Astrocyte (in vitro differentiated cells and primary cell): ENCODE measurements around the gene MAPKAP1. TPM values are rescaled to one million over a fixed set of nuclear protein-coding genes. Genes with fewer than 3 reads are reported as not detected.

ENCODE experiments used
- DNase-seq: peaks from one replicate; pipeline ENCODE4 v3.0.0-alpha.2; 2010; ENCODE audit warnings: low read depth
- FAIRE-seq: peaks from 2 replicates; lab custom pipeline; 2011; peaks lifted over from hg19 to GRCh38; lab: Jason Lieb, UNC
- H2AFZ ChIP-seq: 2 replicates; pipeline ENCODE4 v1.6.0; 2012; ENCODE audit warnings: low read depth, low read length, inconsistent platforms
- H3K27ac ChIP-seq: 2 replicates; pipeline ENCODE4 v1.5.1; 2011; ENCODE audit warnings: low read depth, low read length, inconsistent platforms
- H3K27me3 ChIP-seq: 2 replicates; pipeline ENCODE4 v1.6.0; 2011; ENCODE audit warnings: low read length, inconsistent platforms; ENCODE audit not compliant: insufficient read depth
- H3K36me3 ChIP-seq: 2 replicates; pipeline ENCODE4 v1.5.1; 2011; ENCODE audit warnings: low read length, inconsistent platforms; ENCODE audit not compliant: insufficient read depth
- H3K4me1 ChIP-seq: 2 replicates; pipeline ENCODE4 v1.5.1; 2011; ENCODE audit warnings: low read length, inconsistent platforms; ENCODE audit not compliant: insufficient read depth
- H3K4me2 ChIP-seq: 2 replicates; pipeline ENCODE4 v1.6.0; 2012; ENCODE audit warnings: low read length, inconsistent platforms
- H3K4me3 ChIP-seq: 2 replicates; pipeline ENCODE4 v1.5.1; 2011; ENCODE audit warnings: low read depth, mild to moderate bottlenecking, low read length, inconsistent platforms; ENCODE audit not compliant: insufficient read depth
- H3K79me2 ChIP-seq: 2 replicates; pipeline ENCODE4 v1.6.0; 2012; ENCODE audit warnings: mild to moderate bottlenecking, low read length, inconsistent platforms; ENCODE audit not compliant: insufficient read depth
- H3K9ac ChIP-seq: 2 replicates; pipeline ENCODE4 v1.6.0; 2012; ENCODE audit warnings: mild to moderate bottlenecking, low read length, inconsistent platforms
- H3K9me3 ChIP-seq: 2 replicates; pipeline ENCODE4 v1.5.1; 2012; ENCODE audit warnings: low read depth, mild to moderate bottlenecking, low read length, inconsistent platforms; ENCODE audit not compliant: insufficient read depth
- H4K20me1 ChIP-seq: 2 replicates; pipeline ENCODE4 v1.6.0; 2012; ENCODE audit warnings: low read length, inconsistent platforms; ENCODE audit not compliant: insufficient read depth
- H3K27ac Mint-ChIP-seq: one replicate; pipeline ENCODE4 v1.8.0; 2021; ENCODE audit warnings: mild to moderate bottlenecking, mixed read lengths; ENCODE audit not compliant: unreplicated experiment
- H3K27me3 Mint-ChIP-seq: one replicate; pipeline ENCODE4 v1.8.0; 2021; ENCODE audit warnings: low read depth, mixed read lengths; ENCODE audit not compliant: unreplicated experiment
- H3K36me3 Mint-ChIP-seq: one replicate; pipeline ENCODE4 v1.8.0; 2021; ENCODE audit warnings: low read depth, mixed read lengths; ENCODE audit not compliant: unreplicated experiment
- H3K4me1 Mint-ChIP-seq: one replicate; pipeline ENCODE4 v1.8.0; 2021; ENCODE audit warnings: low read depth, mixed read lengths; ENCODE audit not compliant: unreplicated experiment
- H3K4me3 Mint-ChIP-seq: one replicate; pipeline ENCODE4 v1.8.0; 2021; ENCODE audit warnings: mild to moderate bottlenecking, moderate library complexity, mixed read lengths; ENCODE audit not compliant: unreplicated experiment
- H3K9me3 Mint-ChIP-seq: one replicate; pipeline ENCODE4 v1.8.0; 2021; ENCODE audit warnings: mild to moderate bottlenecking, mixed read lengths; ENCODE audit not compliant: unreplicated experiment
- EZH2 ChIP-seq: IDR thresholded peaks from 2 replicates; pipeline ENCODE4 v1.6.1; 2012; ENCODE audit warnings: mild to moderate bottlenecking, low read length, inconsistent platforms; ENCODE audit not compliant: insufficient read depth
- total RNA-seq: library from RNA; stranded (reverse); gene quantifications from 2 replicates; pipeline ENCODE4 v1.2.1, GENCODE V29; 2021
- TF ChIP-seq, protein P1 (sequence below): IDR thresholded peaks from 2 replicates; pipeline ENCODE4 v1.5.1; 2011; ENCODE audit warnings: low read depth, mild to moderate bottlenecking, inconsistent platforms, low read length, moderate library complexity; ENCODE audit not compliant: insufficient read depth

Gene MAPKAP1
- total RNA-seq, 1 donor from 2014 or later: 109 TPM

DNA sequence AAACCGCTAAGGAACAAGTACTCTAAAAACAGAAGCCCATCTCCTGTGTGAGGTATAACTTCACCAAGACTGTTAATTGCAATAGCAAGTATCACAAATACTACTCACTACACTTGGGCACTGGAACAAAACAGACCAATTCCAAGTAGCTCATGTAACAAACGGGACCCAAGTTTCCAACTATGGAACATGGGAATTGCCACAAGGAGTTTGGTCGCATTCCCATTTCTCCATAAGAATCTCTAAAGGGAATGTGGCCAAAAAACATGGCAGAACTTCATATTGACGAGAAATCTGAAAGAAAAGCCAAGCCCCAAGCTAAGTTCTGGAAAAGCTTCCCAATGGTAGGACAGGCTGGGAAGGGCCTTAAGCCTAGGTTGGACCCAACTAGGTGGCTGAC is 162.5 kb downstream of the MAPKAP1 start:
- Histone ChIP-seq H3K79me2 (peaks cover 6% of the 10 kb centered on the region), H3K27me3 (no peaks in the 10 kb centered on the region), H4K20me1 (peaks cover 8% of the 10 kb centered on the region), H2AFZ (no peak overlapping the region), H3K9me3 (no peaks in the 10 kb centered on the region), H3K36me3 (peaks cover 3% of the 10 kb centered on the region), H3K27ac (peak overlapping the region; percentile 65), H3K4me1 (peaks cover 31% of the 10 kb centered on the region), H3K9ac (no peak overlapping the region), H3K4me2 (peak overlapping the region; percentile 64), H3K4me3 (no peak overlapping the region)
- H3K27me3 Mint-ChIP-seq: no peaks in the 10 kb centered on the region
- DNase-seq (no peak), FAIRE-seq (no peak)
- no peak overlapping the region for H3K4me3 Mint-ChIP-seq
- TF ChIP-seq EZH2: no peak
- TF ChIP-seq, protein P1, sequence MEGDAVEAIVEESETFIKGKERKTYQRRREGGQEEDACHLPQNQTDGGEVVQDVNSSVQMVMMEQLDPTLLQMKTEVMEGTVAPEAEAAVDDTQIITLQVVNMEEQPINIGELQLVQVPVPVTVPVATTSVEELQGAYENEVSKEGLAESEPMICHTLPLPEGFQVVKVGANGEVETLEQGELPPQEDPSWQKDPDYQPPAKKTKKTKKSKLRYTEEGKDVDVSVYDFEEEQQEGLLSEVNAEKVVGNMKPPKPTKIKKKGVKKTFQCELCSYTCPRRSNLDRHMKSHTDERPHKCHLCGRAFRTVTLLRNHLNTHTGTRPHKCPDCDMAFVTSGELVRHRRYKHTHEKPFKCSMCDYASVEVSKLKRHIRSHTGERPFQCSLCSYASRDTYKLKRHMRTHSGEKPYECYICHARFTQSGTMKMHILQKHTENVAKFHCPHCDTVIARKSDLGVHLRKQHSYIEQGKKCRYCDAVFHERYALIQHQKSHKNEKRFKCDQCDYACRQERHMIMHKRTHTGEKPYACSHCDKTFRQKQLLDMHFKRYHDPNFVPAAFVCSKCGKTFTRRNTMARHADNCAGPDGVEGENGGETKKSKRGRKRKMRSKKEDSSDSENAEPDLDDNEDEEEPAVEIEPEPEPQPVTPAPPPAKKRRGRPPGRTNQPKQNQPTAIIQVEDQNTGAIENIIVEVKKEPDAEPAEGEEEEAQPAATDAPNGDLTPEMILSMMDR: no peak
- no peak overlapping the region for H3K27ac Mint-ChIP-seq
- H3K9me3 Mint-ChIP-seq: no peaks in the 10 kb centered on the region
- peaks cover 6% of the 10 kb centered on the region for H3K36me3 Mint-ChIP-seq
- H3K4me1 Mint-ChIP-seq: peaks cover 11% of the 10 kb centered on the region

DNA sequence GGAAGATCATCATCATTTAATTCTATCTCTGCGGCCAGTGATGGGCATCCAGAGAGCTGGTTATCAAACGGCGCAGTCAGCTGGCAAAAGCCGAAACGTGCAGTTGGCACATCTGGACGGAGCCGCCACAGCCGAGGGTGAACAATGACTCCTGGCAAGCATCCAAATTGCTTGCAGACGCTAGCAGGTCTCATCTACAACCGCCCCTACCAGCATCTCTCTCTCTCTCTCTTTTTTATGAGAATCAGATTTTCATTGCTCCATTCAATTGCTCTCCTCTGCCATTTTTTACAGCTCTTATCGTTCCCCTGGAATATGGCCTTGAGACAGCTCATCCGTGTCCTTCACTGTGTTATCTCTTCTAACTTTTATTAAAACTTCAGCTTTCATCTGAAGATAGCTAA is 165.2 kb downstream of the MAPKAP1 start:
- Histone ChIP-seq H2AFZ (no peak overlapping the region), H3K36me3 (peaks cover 3% of the 10 kb centered on the region), H3K9me3 (no peaks in the 10 kb centered on the region), H3K9ac (no peak overlapping the region), H3K79me2 (peaks cover 3% of the 10 kb centered on the region), H4K20me1 (peaks cover 6% of the 10 kb centered on the region), H3K27ac (no peak overlapping the region), H3K4me1 (peaks cover 44% of the 10 kb centered on the region), H3K4me3 (no peak overlapping the region), H3K4me2 (no peak overlapping the region), H3K27me3 (no peaks in the 10 kb centered on the region)
- Mint-ChIP-seq H3K27ac (no peak overlapping the region), H3K4me3 (no peak overlapping the region), H3K36me3 (peaks cover 5% of the 10 kb centered on the region), H3K4me1 (peaks cover 17% of the 10 kb centered on the region), H3K27me3 (no peaks in the 10 kb centered on the region), H3K9me3 (no peaks in the 10 kb centered on the region)
- FAIRE-seq (no peak), DNase-seq (peak; percentile 53)
- TF ChIP-seq EZH2: no peak
- TF ChIP-seq, protein P1: no peak

GRCh38 chr9:125540497-125540896 is 166.5 kb downstream of the MAPKAP1 start:
- DNase-seq (peak; percentile 78), FAIRE-seq (peak; percentile 17)
- H3K27ac ChIP-seq: no peak overlapping the region
- no peak overlapping the region for H3K9ac ChIP-seq
- H3K4me1 ChIP-seq: peaks cover 37% of the 10 kb centered on the region
- H3K27me3 ChIP-seq: no peaks in the 10 kb centered on the region
- peak overlapping the region; percentile 5 for H3K4me2 ChIP-seq
- Mint-ChIP-seq H3K27me3 (no peaks in the 10 kb centered on the region), H3K9me3 (no peaks in the 10 kb centered on the region), H3K36me3 (peaks cover 5% of the 10 kb centered on the region), H3K4me1 (peaks cover 17% of the 10 kb centered on the region), H3K27ac (no peak overlapping the region), H3K4me3 (no peak overlapping the region)
- H3K79me2 ChIP-seq: peaks cover 3% of the 10 kb centered on the region
- H4K20me1 ChIP-seq: peaks cover 6% of the 10 kb centered on the region
- TF ChIP-seq, protein P1: no peak
- no peak for TF ChIP-seq EZH2
- H3K4me3 ChIP-seq: no peak overlapping the region
- H2AFZ ChIP-seq: no peak overlapping the region
- peaks cover 3% of the 10 kb centered on the region for H3K36me3 ChIP-seq
- no peaks in the 10 kb centered on the region for H3K9me3 ChIP-seq
